K562 (cell line): ENCODE results near the gene GET4. TPM values are rescaled to one million over a fixed set of nuclear protein-coding genes. Genes with fewer than 3 reads are reported as not detected.

ENCODE experiments used
- ATAC-seq: fragments of 200-7000 bp; cut with Tn5 transposase; 3 replicates; pipeline ENCODE4 v1.9.1; 2020; ENCODE audit warnings: moderate library complexity
- BruUV-seq: library from RNA; stranded (reverse); fragments of 400-500 nt; replicated peaks from 2 replicates; lab custom pipeline; 2021; lab: Mats Ljungman, UMichigan
- CTCF ChIA-PET: fragments of 300-600 bp; formaldehyde crosslinking; extraction: SDS; loops from one replicate; lab custom pipeline; 2021; ENCODE audit warnings: low intra/inter-chr PET ratio; lab: Yijun Ruan, JAX
- POLR2A ChIA-PET: fragments of 300-600, 350-650 bp; sonication (Branson Sonifier 250); formaldehyde crosslinking; extraction: SDS; loops from one replicate; lab custom pipeline; 2021; ENCODE audit warnings: antibody characterized with exemption, inconsistent platforms; lab: Yijun Ruan, JAX
- DNase-seq, 4 experiments: peaks; one replicate each; pipeline versions ENCODE4 v3.0.0 to v3.0.0-alpha.2; 2011 to 2018; ENCODE audit warnings: low spot score in 3 of 4, mixed read lengths in 3 of 4; ENCODE audit errors: extremely low read depth in 1 of 4
- FAIRE-seq: peaks from 2 replicates; lab custom pipeline; 2011; peaks lifted over from hg19 to GRCh38; lab: Jason Lieb, UNC
- H2AFZ ChIP-seq: 2 replicates; pipeline ENCODE4 v1.6.0; 2011; ENCODE audit warnings: low read depth, low read length, control low read depth, inconsistent platforms
- H3K27ac ChIP-seq: fragments of 200-600 bp; 3 replicates; pipeline ENCODE4 v1.8.0; 2011; ENCODE audit warnings: low read depth, mild to moderate bottlenecking, control low read depth, inconsistent platforms, low read length, moderate library complexity, mixed read lengths; ENCODE audit errors: extremely low read depth
- H3K27me3 ChIP-seq, 2 experiments: fragments of 300-600 bp in 1 of 2; 2 replicates in 1 of 2; 3 replicates in 1 of 2; pipeline versions ENCODE4 v1.6.0 to v1.8.0; 2011; ENCODE audit warnings: inconsistent platforms in 2 of 2, low read length in 2 of 2, mild to moderate bottlenecking in 1 of 2, mixed read lengths in 1 of 2, moderate library complexity in 1 of 2; ENCODE audit not compliant: control insufficient read depth in 2 of 2, insufficient read depth in 2 of 2
- H3K36me3 ChIP-seq: fragments of 300-600 bp; 3 replicates; pipeline ENCODE4 v1.8.0; 2011; ENCODE audit warnings: mild to moderate bottlenecking, low read length, inconsistent platforms; ENCODE audit not compliant: control insufficient read depth, insufficient read depth
- H3K4me1 ChIP-seq, 2 experiments: fragments of 200-600 bp in 1 of 2; replicated peaks in 1 of 2; 2 replicates in 1 of 2; 3 replicates in 1 of 2; pipeline versions ENCODE4 v1.5.1 to v1.8.0; 2011; ENCODE audit warnings: inconsistent platforms in 2 of 2, low read length in 2 of 2, mild to moderate bottlenecking in 1 of 2, mixed read lengths in 1 of 2, moderate library complexity in 1 of 2; ENCODE audit not compliant: control insufficient read depth in 2 of 2, insufficient read depth in 2 of 2
- H3K4me2 ChIP-seq: 2 replicates; pipeline ENCODE4 v1.6.1; 2011; ENCODE audit warnings: low read length, control low read depth, inconsistent platforms, mixed read lengths; ENCODE audit not compliant: insufficient read depth
- H3K4me3 ChIP-seq: fragments of 200-600 bp; sonication (generic), shearing (Covaris generic); 2 replicates; pipeline ENCODE4 v1.5.1; 2016; ENCODE audit warnings: control low read depth, inconsistent platforms
- H3K79me2 ChIP-seq: fragments of 200-600 bp; 3 replicates; pipeline ENCODE4 v1.8.0; 2011; ENCODE audit warnings: low read length, inconsistent platforms; ENCODE audit not compliant: control insufficient read depth, insufficient read depth
- H3K9ac ChIP-seq, 2 experiments: 2 replicates each; pipeline versions ENCODE4 v1.6.0 to v1.6.1; 2011; ENCODE audit warnings: low read depth in 2 of 2, low read length in 2 of 2, control low read depth in 1 of 2, inconsistent platforms in 1 of 2, mild to moderate bottlenecking in 1 of 2, mixed read lengths in 1 of 2; ENCODE audit not compliant: insufficient read depth in 1 of 2
- H3K9me1 ChIP-seq: one replicate; pipeline ENCODE4 v1.6.0; 2011; ENCODE audit warnings: inconsistent platforms, mild to moderate bottlenecking, low read length, moderate library complexity; ENCODE audit not compliant: control insufficient read depth, insufficient read depth
- H3K9me3 ChIP-seq: replicated peaks from 2 replicates; pipeline ENCODE4 v1.5.1; 2011; ENCODE audit warnings: low read depth, low read length, inconsistent platforms; ENCODE audit not compliant: control insufficient read depth, insufficient read depth
- H4K20me1 ChIP-seq: replicated peaks from 2 replicates; pipeline ENCODE4 v1.6.1; 2011; ENCODE audit warnings: low read length, inconsistent platforms, mixed read lengths; ENCODE audit not compliant: control insufficient read depth, insufficient read depth
- ARNT ChIP-seq, 2 experiments: fragments of 450-650 bp; IDR thresholded peaks; 2 replicates each; pipeline ENCODE4 v1.6.1; 2016; ENCODE audit warnings: mild to moderate bottlenecking in 1 of 2
- C11orf30 ChIP-seq: fragments of 450-650 bp; IDR thresholded peaks from 2 replicates; pipeline ENCODE4 v1.6.1; 2016; ENCODE audit warnings: low read depth, mild to moderate bottlenecking
- CBX3 ChIP-seq, 2 experiments: IDR thresholded peaks; 1 replicate in 1 of 2; 2 replicates in 1 of 2; pipeline ENCODE4 v1.6.1; 2012; ENCODE audit warnings: inconsistent platforms in 2 of 2, low read length in 2 of 2, borderline replicate concordance in 1 of 2, control low read depth in 1 of 2
- CHD1 ChIP-seq: fragments of 200-600 bp; sonication (generic); IDR thresholded peaks from one replicate; pipeline ENCODE4 v1.6.1; 2012; ENCODE audit warnings: mild to moderate bottlenecking, moderate library complexity, low read length, inconsistent platforms
- FUS ChIP-seq: fragments of 200-400 bp; formaldehyde crosslinking; optimal IDR thresholded peaks from 2 replicates; pipeline ENCODE3; 2017; ENCODE audit warnings: low read depth, low read length
- HCFC1 ChIP-seq: IDR thresholded peaks from 2 replicates; pipeline ENCODE4 v1.6.1; 2012; ENCODE audit warnings: low read depth, low read length, improper control_type of control experiment
- HDAC6 ChIP-seq: IDR thresholded peaks from 2 replicates; pipeline ENCODE4 v1.6.1; 2012; ENCODE audit warnings: low read depth, mild to moderate bottlenecking, control low read depth, inconsistent platforms, low read length, moderate library complexity
- NR0B1 ChIP-seq: fragments of 450-650 bp; IDR thresholded peaks from one replicate; pipeline ENCODE4 v1.6.1; 2018; ENCODE audit warnings: mild to moderate bottlenecking, moderate library complexity; ENCODE audit not compliant: partially characterized antibody
- SLC30A9 ChIP-seq: fragments of 250-450 bp; sonication (Bioruptor Pico); IDR thresholded peaks from 2 replicates; pipeline ENCODE4 v1.8.0; 2022; ENCODE audit warnings: mild to moderate bottlenecking, moderate library complexity
- SMAD1 ChIP-seq: fragments of 150-350 bp; IDR thresholded peaks from 2 replicates; pipeline ENCODE4 v1.6.1; 2014; ENCODE audit warnings: low read length, low read depth; ENCODE audit not compliant: partially characterized antibody
- SMARCB1 ChIP-seq: IDR thresholded peaks from 2 replicates; pipeline ENCODE4 v1.6.1; 2011; ENCODE audit warnings: improper control_type of control experiment, low read depth; ENCODE audit not compliant: insufficient read length
- USF1 ChIP-seq: sonication (generic); formaldehyde crosslinking; IDR thresholded peaks from 2 replicates; pipeline ENCODE4 v1.9.0; 2022; ENCODE audit warnings: mild to moderate bottlenecking, missing genetic modification reagents
- WGBS: fragments of 100-300 bp; shearing (Covaris generic); methylation state at CpG from one replicate; pipeline ENCODE4 v1.1.6; 2016; ENCODE audit warnings: low coverage, mixed read lengths; ENCODE audit not compliant: insufficient coverage; ENCODE audit errors: missing lambda C conversion rate; 5-methylcytosine and 5-hydroxymethylcytosine counted together
- in situ Hi-C: fragments of 300-500 bp; cut with MboI; formaldehyde crosslinking; loops from 4 replicates; pipeline ENCODE4 v1.15.0; 2018; ENCODE audit warnings: inconsistent platforms, mixed read lengths
- intact Hi-C: fragments of 100-400 bp; cut with micrococcal nuclease; formaldehyde crosslinking; loops from 2 replicates; pipeline ENCODE4 v1.14.2; 2022
- polyA plus RNA-seq, 8 experiments: library from polyadenylated mRNA; depleted of rRNA in 4 of 8; stranded (reverse) in 5 of 8; unstranded in 3 of 8; fragments of >200 nt; fragmentation: Nextera tagmentation in 2 of 8; fragmentation: Illumina TruSeq in 1 of 8; extraction: Ambion mirVana in 2 of 8; extraction: Trizol in 1 of 8; gene quantifications; 2 replicates each; pipeline versions ENCODE4 v1.2.1 to v1.2.3, GENCODE V29; 2011 to 2014; ENCODE audit warnings: inconsistent platforms in 1 of 8, missing spikeins in 1 of 8
- total RNA-seq, 7 experiments: library from RNA; depleted of rRNA in 6 of 7; stranded (reverse); fragments of >200 nt in 6 of 7; fragmentation: Illumina TruSeq in 2 of 7; extraction: Trizol in 2 of 7; gene quantifications; 2 replicates each; pipeline versions ENCODE4 v1.2.1 to v1.2.3, GENCODE V29; 2011 to 2021; ENCODE audit warnings: low replicate concordance in 1 of 7
- TF ChIP-seq, protein P1 (sequence below): sonication (generic); formaldehyde crosslinking; IDR thresholded peaks from 2 replicates; pipeline ENCODE4 v1.8.0; 2022; ENCODE audit warnings: mild to moderate bottlenecking, missing genetic modification reagents
- TF ChIP-seq, protein P2 (sequence below): sonication (generic); formaldehyde crosslinking; IDR thresholded peaks from 2 replicates; pipeline ENCODE4 v1.8.0; 2022; ENCODE audit warnings: mild to moderate bottlenecking, missing genetic modification reagents, borderline replicate concordance

Gene GET4
- total and polyA plus RNA-seq, 9 of the 15 experiments (the other 6 are each of a cell fraction or from before 2014, with no cell fraction given), result 0.99 to 122 (median 40.4) TPM

GRCh38 chr7:862157-862556, 14.2 kb upstream of the GET4 start:
- no peaks in the 10 kb centered on the region for H3K79me2 ChIP-seq
- H3K4me1 ChIP-seq, result peaks cover 14 to 24% of the 10 kb centered on the region in 2 experiments; a peak in 4 of 5 replicates
- DNase-seq (no peak), ATAC-seq (no peak), FAIRE-seq (peak; percentile 11)
- 93% methylated on average over 6 of the region's 6 CpGs for WGBS
- in situ Hi-C loops, result no loop called here
- H3K4me3 ChIP-seq, result no peak overlapping the region
- intact Hi-C loops, result no loop called here
- H3K27ac ChIP-seq, result no peak overlapping the region
- no peak overlapping the region for H3K9ac ChIP-seq
- ChIA-PET CTCF (no interaction called here), POLR2A (interaction anchor here (0.6 to 1.2 kb wide), 2 partner anchors 11 to 13 kb away, joined by 3 to 4 read pairs; no protein-coding TSS in a partner anchor)
- H3K4me2 ChIP-seq, result no peak overlapping the region
- H4K20me1 ChIP-seq, result 0 out of 2 replicates have a peak, but pooled peaks cover 5% of the 10 kb centered on the region
- H3K9me3 ChIP-seq, result no peaks in the 10 kb centered on the region
- BruUV-seq, result no TSS peak
- TF ChIP-seq ARNT (IDR thresholded peaks at IDR 0.05) (no peak), C11orf30 (no peak), CHD1 (no peak), SLC30A9 (CRISPR knock-in tag) (no peak), NR0B1 (no peak), CBX3 (IDR thresholded peaks at IDR 0.05; ENCODE audit: borderline replicate concordance in 1 of 2, low read length in 2 of 2) (no peak), SMARCB1 (no peak), FUS (no peak), SMAD1 (no peak), HDAC6 (no peak), USF1 (CRISPR knock-in tag) (no peak), HCFC1 (no peak)
- TF ChIP-seq, protein P1, sequence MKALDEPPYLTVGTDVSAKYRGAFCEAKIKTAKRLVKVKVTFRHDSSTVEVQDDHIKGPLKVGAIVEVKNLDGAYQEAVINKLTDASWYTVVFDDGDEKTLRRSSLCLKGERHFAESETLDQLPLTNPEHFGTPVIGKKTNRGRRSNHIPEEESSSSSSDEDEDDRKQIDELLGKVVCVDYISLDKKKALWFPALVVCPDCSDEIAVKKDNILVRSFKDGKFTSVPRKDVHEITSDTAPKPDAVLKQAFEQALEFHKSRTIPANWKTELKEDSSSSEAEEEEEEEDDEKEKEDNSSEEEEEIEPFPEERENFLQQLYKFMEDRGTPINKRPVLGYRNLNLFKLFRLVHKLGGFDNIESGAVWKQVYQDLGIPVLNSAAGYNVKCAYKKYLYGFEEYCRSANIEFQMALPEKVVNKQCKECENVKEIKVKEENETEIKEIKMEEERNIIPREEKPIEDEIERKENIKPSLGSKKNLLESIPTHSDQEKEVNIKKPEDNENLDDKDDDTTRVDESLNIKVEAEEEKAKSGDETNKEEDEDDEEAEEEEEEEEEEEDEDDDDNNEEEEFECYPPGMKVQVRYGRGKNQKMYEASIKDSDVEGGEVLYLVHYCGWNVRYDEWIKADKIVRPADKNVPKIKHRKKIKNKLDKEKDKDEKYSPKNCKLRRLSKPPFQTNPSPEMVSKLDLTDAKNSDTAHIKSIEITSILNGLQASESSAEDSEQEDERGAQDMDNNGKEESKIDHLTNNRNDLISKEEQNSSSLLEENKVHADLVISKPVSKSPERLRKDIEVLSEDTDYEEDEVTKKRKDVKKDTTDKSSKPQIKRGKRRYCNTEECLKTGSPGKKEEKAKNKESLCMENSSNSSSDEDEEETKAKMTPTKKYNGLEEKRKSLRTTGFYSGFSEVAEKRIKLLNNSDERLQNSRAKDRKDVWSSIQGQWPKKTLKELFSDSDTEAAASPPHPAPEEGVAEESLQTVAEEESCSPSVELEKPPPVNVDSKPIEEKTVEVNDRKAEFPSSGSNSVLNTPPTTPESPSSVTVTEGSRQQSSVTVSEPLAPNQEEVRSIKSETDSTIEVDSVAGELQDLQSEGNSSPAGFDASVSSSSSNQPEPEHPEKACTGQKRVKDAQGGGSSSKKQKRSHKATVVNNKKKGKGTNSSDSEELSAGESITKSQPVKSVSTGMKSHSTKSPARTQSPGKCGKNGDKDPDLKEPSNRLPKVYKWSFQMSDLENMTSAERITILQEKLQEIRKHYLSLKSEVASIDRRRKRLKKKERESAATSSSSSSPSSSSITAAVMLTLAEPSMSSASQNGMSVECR (CRISPR knock-in tag), result no peak
- TF ChIP-seq, protein P2, sequence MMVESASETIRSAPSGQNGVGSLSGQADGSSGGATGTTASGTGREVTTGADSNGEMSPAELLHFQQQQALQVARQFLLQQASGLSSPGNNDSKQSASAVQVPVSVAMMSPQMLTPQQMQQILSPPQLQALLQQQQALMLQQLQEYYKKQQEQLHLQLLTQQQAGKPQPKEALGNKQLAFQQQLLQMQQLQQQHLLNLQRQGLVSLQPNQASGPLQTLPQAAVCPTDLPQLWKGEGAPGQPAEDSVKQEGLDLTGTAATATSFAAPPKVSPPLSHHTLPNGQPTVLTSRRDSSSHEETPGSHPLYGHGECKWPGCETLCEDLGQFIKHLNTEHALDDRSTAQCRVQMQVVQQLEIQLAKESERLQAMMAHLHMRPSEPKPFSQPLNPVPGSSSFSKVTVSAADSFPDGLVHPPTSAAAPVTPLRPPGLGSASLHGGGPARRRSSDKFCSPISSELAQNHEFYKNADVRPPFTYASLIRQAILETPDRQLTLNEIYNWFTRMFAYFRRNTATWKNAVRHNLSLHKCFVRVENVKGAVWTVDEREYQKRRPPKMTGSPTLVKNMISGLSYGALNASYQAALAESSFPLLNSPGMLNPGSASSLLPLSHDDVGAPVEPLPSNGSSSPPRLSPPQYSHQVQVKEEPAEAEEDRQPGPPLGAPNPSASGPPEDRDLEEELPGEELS (CRISPR knock-in tag), result no peak
- peaks cover 4% of the 10 kb centered on the region for H3K9me1 ChIP-seq
- no peak overlapping the region for H2AFZ ChIP-seq
- H3K36me3 ChIP-seq, result peaks cover 84% of the 10 kb centered on the region
- no peaks in the 10 kb centered on the region for H3K27me3 ChIP-seq
